GM12878 (cell line): Measurements from ENCODE around the gene MSH3. TPM values are rescaled to one million over a fixed set of nuclear protein-coding genes. Genes with fewer than 3 reads are reported as not detected.

Experiments
- ATAC-seq: fragments of 200-7000 bp; cut with Tn5 transposase; 3 replicates; pipeline ENCODE4 v1.9.1; 2020; ENCODE audit warnings: mild to moderate bottlenecking, moderate library complexity
- BruUV-seq: library from RNA; stranded (reverse); fragments of 400-500 nt; replicated peaks from 2 replicates; lab custom pipeline; 2021; lab: Mats Ljungman, UMichigan
- CTCF ChIA-PET: fragments of 300-600 bp; sonication (Branson Sonifier 250); formaldehyde crosslinking; extraction: SDS; loops from one replicate; lab custom pipeline; 2021; ENCODE audit warnings: inconsistent platforms; lab: Yijun Ruan, JAX
- POLR2A ChIA-PET: fragments of 350-600 bp; formaldehyde crosslinking; extraction: SDS; loops from one replicate; lab custom pipeline; 2021; ENCODE audit warnings: inconsistent platforms; lab: Charles Lee
- RAD21 ChIA-PET: fragments of 300-600 bp; sonication (Branson Sonifier 250); formaldehyde crosslinking; loops from one replicate; lab custom pipeline; 2023; ENCODE audit warnings: antibody characterized with exemption; ENCODE audit not compliant: unreplicated experiment; lab: Charles Lee
- SMC1A ChIA-PET: fragments of 300-600 bp; sonication (Branson Sonifier 250); formaldehyde crosslinking; loops from one replicate; lab custom pipeline; 2023; ENCODE audit not compliant: unreplicated experiment, uncharacterized antibody; lab: Charles Lee
- DNase-seq: peaks from one replicate; pipeline ENCODE4 v3.0.0-alpha.2; 2011; ENCODE audit warnings: low read depth, low spot score
- FAIRE-seq: peaks from 3 replicates; lab custom pipeline; 2011; peaks lifted over from hg19 to GRCh38; lab: Jason Lieb, UNC
- H2AFZ ChIP-seq: 2 replicates; pipeline ENCODE4 v1.6.0; 2011; ENCODE audit warnings: low read depth, low read length, control low read depth; ENCODE audit not compliant: control insufficient read depth
- H3K27ac ChIP-seq: 2 replicates; pipeline ENCODE4 v1.5.1; 2011; ENCODE audit warnings: control low read depth; ENCODE audit not compliant: control insufficient read depth, insufficient read depth
- H3K27me3 ChIP-seq, 2 experiments: replicated peaks in 1 of 2; 2 replicates each; pipeline versions ENCODE4 v1.6.0 to v1.6.1; 2011; ENCODE audit warnings: low read length in 1 of 2; ENCODE audit not compliant: control insufficient read depth in 2 of 2, insufficient read depth in 2 of 2
- H3K36me3 ChIP-seq, 2 experiments: 2 replicates each; pipeline ENCODE4 v1.5.1; 2011; ENCODE audit warnings: low read length in 1 of 2; ENCODE audit not compliant: control insufficient read depth in 2 of 2, insufficient read depth in 2 of 2
- H3K4me1 ChIP-seq: 2 replicates; pipeline ENCODE4 v1.6.1; 2011; ENCODE audit warnings: mild to moderate bottlenecking, low read length, moderate library complexity, mixed read lengths; ENCODE audit not compliant: control insufficient read depth, insufficient read depth
- H3K4me2 ChIP-seq: 2 replicates; pipeline ENCODE4 v1.6.0; 2011; ENCODE audit warnings: control low read depth; ENCODE audit not compliant: control insufficient read depth, insufficient read depth
- H3K4me3 ChIP-seq: fragments of 200-600 bp; sonication (generic); 2 replicates; pipeline ENCODE4 v1.5.1; 2016
- H3K79me2 ChIP-seq: 2 replicates; pipeline ENCODE4 v1.6.0; 2011; ENCODE audit warnings: low read length; ENCODE audit not compliant: control insufficient read depth, insufficient read depth
- H3K9ac ChIP-seq: 2 replicates; pipeline ENCODE4 v1.8.0; 2011; ENCODE audit warnings: low read length, control low read depth, mixed read lengths; ENCODE audit not compliant: control insufficient read depth, insufficient read depth
- H3K9me3 ChIP-seq: replicated peaks from 3 replicates; pipeline ENCODE4 v1.5.1; 2011; ENCODE audit warnings: mild to moderate bottlenecking, low read length; ENCODE audit not compliant: control insufficient read depth, insufficient read depth
- H4K20me1 ChIP-seq: 2 replicates; pipeline ENCODE4 v1.6.0; 2011; ENCODE audit not compliant: control insufficient read depth, insufficient read depth
- CBX3 ChIP-seq: fragments of 200-600 bp; sonication (generic); IDR thresholded peaks from 2 replicates; pipeline ENCODE4 v1.6.1; 2016; ENCODE audit warnings: low read depth, borderline replicate concordance
- CHD2 ChIP-seq: IDR thresholded peaks from 2 replicates; pipeline ENCODE4 v1.6.1; 2011; ENCODE audit warnings: low read depth, low read length, improper control_type of control experiment, borderline replicate concordance
- HDGF ChIP-seq: fragments of 450-650 bp; IDR thresholded peaks from 2 replicates; pipeline ENCODE4 v1.6.1; 2016; ENCODE audit warnings: antibody characterized with exemption
- IKZF2 ChIP-seq, 2 experiments: fragments of 450-650 bp; IDR thresholded peaks; 2 replicates each; pipeline ENCODE4 v1.6.1; 2017; ENCODE audit warnings: mild to moderate bottlenecking in 2 of 2, moderate library complexity in 2 of 2
- JUND ChIP-seq: IDR thresholded peaks from 2 replicates; pipeline ENCODE4 v1.6.1; 2012; ENCODE audit warnings: low read depth, mild to moderate bottlenecking, low read length, improper control_type of control experiment, moderate library complexity
- MEF2B ChIP-seq: fragments of 450-650 bp; IDR thresholded peaks from 2 replicates; pipeline ENCODE4 v1.6.1; 2018; ENCODE audit warnings: mild to moderate bottlenecking, moderate library complexity; ENCODE audit not compliant: partially characterized antibody, poor library complexity, severe bottlenecking
- MTA3 ChIP-seq: IDR thresholded peaks from 2 replicates; pipeline ENCODE4 v1.6.1; 2012; ENCODE audit warnings: low read length, inconsistent platforms, borderline replicate concordance
- NFIC ChIP-seq: IDR thresholded peaks from 2 replicates; pipeline ENCODE4 v1.6.1; 2012; ENCODE audit warnings: low read depth, mild to moderate bottlenecking, inconsistent platforms, low read length, moderate library complexity
- NFXL1 ChIP-seq: fragments of 450-650 bp; IDR thresholded peaks from 2 replicates; pipeline ENCODE4 v1.6.1; 2017; ENCODE audit warnings: antibody characterized with exemption, mild to moderate bottlenecking, borderline replicate concordance
- PAX5 ChIP-seq: IDR thresholded peaks from 2 replicates; pipeline ENCODE4 v1.6.1; 2011; ENCODE audit warnings: low read depth, low read length, borderline replicate concordance
- POU2F2 ChIP-seq: IDR thresholded peaks from 3 replicates; pipeline ENCODE4 v1.6.1; 2011; ENCODE audit warnings: low read depth, mild to moderate bottlenecking, low read length, borderline replicate concordance
- RCOR1 ChIP-seq: conservative IDR thresholded peaks from 2 replicates; pipeline ENCODE4 v1.6.1; 2012; ENCODE audit warnings: low read depth, low read length, improper control_type of control experiment
- SMAD1 ChIP-seq: fragments of 450-650 bp; IDR thresholded peaks from 2 replicates; pipeline ENCODE4 v1.6.1; 2018; ENCODE audit warnings: mild to moderate bottlenecking, low read depth; ENCODE audit not compliant: partially characterized antibody
- SMAD5 ChIP-seq: IDR thresholded peaks from 2 replicates; pipeline ENCODE4 v1.6.1; 2016; ENCODE audit warnings: antibody characterized with exemption, low read depth
- SUZ12 ChIP-seq: fragments of 200-600 bp; sonication (generic); IDR thresholded peaks from one replicate; pipeline ENCODE4 v1.6.1; 2018; ENCODE audit warnings: antibody characterized with exemption, mild to moderate bottlenecking; ENCODE audit not compliant: unreplicated experiment
- TCF3 ChIP-seq: IDR thresholded peaks from 2 replicates; pipeline ENCODE4 v1.6.1; 2012; ENCODE audit warnings: low read depth, mild to moderate bottlenecking, low read length, borderline replicate concordance; ENCODE audit not compliant: insufficient read depth
- ZNF217 ChIP-seq: fragments of 450-650 bp; IDR thresholded peaks from 2 replicates; pipeline ENCODE4 v1.6.1; 2017; ENCODE audit warnings: antibody characterized with exemption, mild to moderate bottlenecking
- ZNF622 ChIP-seq: fragments of 450-650 bp; IDR thresholded peaks from 2 replicates; pipeline ENCODE4 v1.6.1; 2017; ENCODE audit warnings: mild to moderate bottlenecking, inconsistent platforms
- ZZZ3 ChIP-seq: IDR thresholded peaks from 2 replicates; pipeline ENCODE4 v1.6.1; 2011; ENCODE audit warnings: low read depth; ENCODE audit not compliant: control insufficient read depth, insufficient read length
- WGBS: methylation state at CpG from one replicate; pipeline ENCODE4 v1.1.6; 2016; ENCODE audit warnings: low lambda C conversion rate; ENCODE audit not compliant: insufficient replicate concordance, insufficient coverage; ENCODE audit errors: missing lambda C conversion rate; 5-methylcytosine and 5-hydroxymethylcytosine counted together
- in situ Hi-C: fragments of 300-500 bp; cut with MboI; formaldehyde crosslinking; loops from 9 replicates; pipeline ENCODE4 v1.14.3; 2018; ENCODE audit warnings: mixed read lengths
- intact Hi-C: fragments of 100-400 bp; cut with micrococcal nuclease; formaldehyde crosslinking; loops from one replicate; pipeline ENCODE4 v1.14.2; 2022; ENCODE audit not compliant: unreplicated experiment
- polyA plus RNA-seq, 11 experiments: library from polyadenylated mRNA; depleted of rRNA in 4 of 11; unstranded in 6 of 11; stranded (reverse) in 5 of 11; fragments of >200 nt; fragmentation: Nextera tagmentation in 4 of 11; fragmentation: Illumina TruSeq in 1 of 11; extraction: Ambion mirVana in 4 of 11; extraction: Trizol in 1 of 11; gene quantifications; 1 replicate in 1 of 11; 2 replicates in 10 of 11; pipeline versions ENCODE4 v1.2.1 to v1.2.3, GENCODE V29; 2011 to 2016; ENCODE audit warnings: inconsistent platforms in 2 of 11, missing spikeins in 2 of 11, low read depth in 1 of 11
- total RNA-seq, 4 experiments: library from RNA; depleted of rRNA in 3 of 4; stranded (reverse); fragments of >200 nt in 3 of 4; fragmentation: Illumina TruSeq in 1 of 4; extraction: Trizol in 1 of 4; gene quantifications; 2 replicates each; pipeline versions ENCODE4 v1.2.1 to v1.2.3, GENCODE V29; 2013 to 2021
- TF ChIP-seq, protein P1 (sequence below): IDR thresholded peaks from 2 replicates; pipeline ENCODE4 v1.6.1; 2012; ENCODE audit warnings: improper control_type of control experiment, low read depth, low read length; ENCODE audit not compliant: insufficient replicate concordance

Gene MSH3
- total and polyA plus RNA-seq, 10 of the 15 experiments (the other 5 are each of a cell fraction or from before 2014, with no cell fraction given), result 4.7 to 17.5 (median 12.2) TPM

DNA sequence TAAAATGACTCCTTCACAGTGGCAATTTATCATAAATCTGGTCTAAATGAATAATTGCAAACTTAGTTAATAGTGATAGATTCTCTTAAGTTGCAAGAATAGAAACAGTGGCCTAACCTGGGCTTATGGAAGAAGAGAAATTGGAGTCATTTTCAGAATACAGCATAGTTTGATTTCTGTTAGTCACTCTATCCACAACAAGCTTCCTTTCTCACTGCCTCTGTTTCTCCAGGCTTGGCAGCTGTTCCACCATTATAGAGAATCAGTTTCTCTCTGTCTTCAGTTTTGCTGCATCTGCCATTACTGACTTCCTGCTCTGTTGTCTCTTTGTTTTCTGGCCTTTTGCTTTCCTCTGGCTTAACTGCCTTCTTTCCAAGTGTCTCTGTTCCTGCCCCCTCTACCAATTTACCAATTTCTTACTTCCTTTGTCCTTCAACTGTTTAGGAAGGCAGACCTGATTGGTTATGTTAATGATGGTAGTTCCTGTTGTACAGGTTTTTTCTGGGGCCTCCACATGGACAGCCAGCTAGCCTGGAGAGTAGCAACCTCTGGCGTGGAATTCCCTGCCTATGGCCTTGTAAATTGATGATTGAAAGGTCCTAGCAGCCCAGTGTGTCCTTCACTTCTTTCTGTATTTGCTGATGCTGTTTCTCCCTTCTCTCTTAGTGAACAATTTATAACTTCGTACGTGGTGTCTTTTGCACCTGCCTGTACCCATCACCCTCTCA, 229.8 kb downstream of the MSH3 start:
- FAIRE-seq (no peak), DNase-seq (no peak), ATAC-seq (no peak)
- no peak for TF ChIP-seq ZNF622
- TF ChIP-seq IKZF2 (IDR thresholded peaks at IDR 0.05), result no peak
- TF ChIP-seq SUZ12, result no peak
- no peak for TF ChIP-seq MTA3
- TF ChIP-seq SMAD1, result no peak
- no peak for TF ChIP-seq POU2F2
- TF ChIP-seq RCOR1, result no peak
- TF ChIP-seq CBX3, result no peak
- TF ChIP-seq NFIC, result no peak
- TF ChIP-seq PAX5, result no peak
- TF ChIP-seq ZNF217, result no peak
- TF ChIP-seq ZZZ3, result no peak
- TF ChIP-seq NFXL1, result no peak
- TF ChIP-seq TCF3, result no peak
- TF ChIP-seq SMAD5, result no peak
- TF ChIP-seq MEF2B, result no peak
- TF ChIP-seq CHD2, result no peak
- TF ChIP-seq, protein P1, sequence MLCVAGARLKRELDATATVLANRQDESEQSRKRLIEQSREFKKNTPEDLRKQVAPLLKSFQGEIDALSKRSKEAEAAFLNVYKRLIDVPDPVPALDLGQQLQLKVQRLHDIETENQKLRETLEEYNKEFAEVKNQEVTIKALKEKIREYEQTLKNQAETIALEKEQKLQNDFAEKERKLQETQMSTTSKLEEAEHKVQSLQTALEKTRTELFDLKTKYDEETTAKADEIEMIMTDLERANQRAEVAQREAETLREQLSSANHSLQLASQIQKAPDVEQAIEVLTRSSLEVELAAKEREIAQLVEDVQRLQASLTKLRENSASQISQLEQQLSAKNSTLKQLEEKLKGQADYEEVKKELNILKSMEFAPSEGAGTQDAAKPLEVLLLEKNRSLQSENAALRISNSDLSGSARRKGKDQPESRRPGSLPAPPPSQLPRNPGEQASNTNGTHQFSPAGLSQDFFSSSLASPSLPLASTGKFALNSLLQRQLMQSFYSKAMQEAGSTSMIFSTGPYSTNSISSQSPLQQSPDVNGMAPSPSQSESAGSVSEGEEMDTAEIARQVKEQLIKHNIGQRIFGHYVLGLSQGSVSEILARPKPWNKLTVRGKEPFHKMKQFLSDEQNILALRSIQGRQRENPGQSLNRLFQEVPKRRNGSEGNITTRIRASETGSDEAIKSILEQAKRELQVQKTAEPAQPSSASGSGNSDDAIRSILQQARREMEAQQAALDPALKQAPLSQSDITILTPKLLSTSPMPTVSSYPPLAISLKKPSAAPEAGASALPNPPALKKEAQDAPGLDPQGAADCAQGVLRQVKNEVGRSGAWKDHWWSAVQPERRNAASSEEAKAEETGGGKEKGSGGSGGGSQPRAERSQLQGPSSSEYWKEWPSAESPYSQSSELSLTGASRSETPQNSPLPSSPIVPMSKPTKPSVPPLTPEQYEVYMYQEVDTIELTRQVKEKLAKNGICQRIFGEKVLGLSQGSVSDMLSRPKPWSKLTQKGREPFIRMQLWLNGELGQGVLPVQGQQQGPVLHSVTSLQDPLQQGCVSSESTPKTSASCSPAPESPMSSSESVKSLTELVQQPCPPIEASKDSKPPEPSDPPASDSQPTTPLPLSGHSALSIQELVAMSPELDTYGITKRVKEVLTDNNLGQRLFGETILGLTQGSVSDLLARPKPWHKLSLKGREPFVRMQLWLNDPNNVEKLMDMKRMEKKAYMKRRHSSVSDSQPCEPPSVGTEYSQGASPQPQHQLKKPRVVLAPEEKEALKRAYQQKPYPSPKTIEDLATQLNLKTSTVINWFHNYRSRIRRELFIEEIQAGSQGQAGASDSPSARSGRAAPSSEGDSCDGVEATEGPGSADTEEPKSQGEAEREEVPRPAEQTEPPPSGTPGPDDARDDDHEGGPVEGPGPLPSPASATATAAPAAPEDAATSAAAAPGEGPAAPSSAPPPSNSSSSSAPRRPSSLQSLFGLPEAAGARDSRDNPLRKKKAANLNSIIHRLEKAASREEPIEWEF, result no peak
- TF ChIP-seq JUND, result no peak
- no peak for TF ChIP-seq HDGF
- H3K36me3 ChIP-seq, result no peaks in the 10 kb centered on the region
- in situ Hi-C loops, result no loop called here
- H3K9ac ChIP-seq, result no peak overlapping the region
- no TSS peak for BruUV-seq
- H3K4me1 ChIP-seq, result no peaks in the 10 kb centered on the region
- CTCF ChIA-PET, result no interaction called here
- WGBS, result 100% methylated on average over 3 of the region's 3 CpGs
- no peak overlapping the region for H3K4me3 ChIP-seq
- no peak overlapping the region for H3K27ac ChIP-seq
- SMC1A ChIA-PET, result interaction anchor here (0.6 kb wide), 1 partner anchor 47 kb away, joined by 3 read pairs; no protein-coding TSS in a partner anchor
- H4K20me1 ChIP-seq, result no peaks in the 10 kb centered on the region
- H2AFZ ChIP-seq, result no peak overlapping the region
- H3K27me3 ChIP-seq, result no peaks in the 10 kb centered on the region
- no peak overlapping the region for H3K4me2 ChIP-seq
- no peaks in the 10 kb centered on the region for H3K79me2 ChIP-seq
- H3K9me3 ChIP-seq, result no peaks in the 10 kb centered on the region
- POLR2A ChIA-PET, result no interaction called here
- intact Hi-C loops, result loop anchor here (10.0 kb wide), 1 partner anchor 281 kb away; no protein-coding TSS in a partner anchor
- RAD21 ChIA-PET, result no interaction called here
